ENCODE results near the gene TPD52L1. TPM values are rescaled to one million over a fixed set of nuclear protein-coding genes. Genes with fewer than 3 reads are reported as not detected.

Gene TPD52L1
- total and polyA plus RNA-seq, 2 of the 13 experiments (the other 11 are each of a cell fraction or from before 2014, with no cell fraction given), result 0.49 to 0.53 TPM

DNA sequence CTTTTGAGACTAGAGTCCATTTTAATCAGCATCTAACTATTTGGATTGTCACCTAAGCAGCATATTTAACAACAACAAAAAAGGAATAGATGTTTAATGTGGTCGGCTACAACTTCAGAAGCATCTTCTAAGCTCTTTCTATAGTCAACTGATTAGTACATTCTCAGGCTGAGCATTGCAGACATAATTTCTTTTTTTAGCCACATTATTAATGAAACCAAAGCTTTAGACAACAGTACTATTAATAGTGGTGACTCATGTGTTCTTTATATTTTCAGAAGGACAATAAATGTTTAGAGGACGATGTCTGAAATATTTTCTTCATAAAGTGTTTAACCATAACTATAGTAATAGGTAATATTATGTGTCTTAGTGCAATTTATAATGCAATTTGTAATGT lies 52.4 kb downstream of the TPD52L1 start:
- 9% methylated on average over 2 of the region's 2 CpGs for WGBS (ENCODE audit: low lambda C conversion rate)
- BruUV-seq (replicated peaks), result no TSS peak
- no peak overlapping the region for H3K27ac ChIP-seq (ENCODE audit: extremely low read length, insufficient read depth, low read length)
- H3K9me3 ChIP-seq (ENCODE audit: low read length), result no peaks in the 10 kb centered on the region
- no peak for FAIRE-seq
- H2AFZ ChIP-seq (ENCODE audit: low read length), result no peak overlapping the region
- H3K36me3 ChIP-seq (replicated peaks in 1 of 2; ENCODE audit: control insufficient read depth in 1 of 2, insufficient read depth in 2 of 2, low read length in 2 of 2), result no peaks in the 10 kb centered on the region
- H3K79me2 ChIP-seq (ENCODE audit: insufficient read depth, low read length), result no peaks in the 10 kb centered on the region
- TF ChIP-seq ZFP36L2 (CRISPR knock-in tag; IDR thresholded peaks at IDR 0.05), result no peak
- TF ChIP-seq, protein P1, sequence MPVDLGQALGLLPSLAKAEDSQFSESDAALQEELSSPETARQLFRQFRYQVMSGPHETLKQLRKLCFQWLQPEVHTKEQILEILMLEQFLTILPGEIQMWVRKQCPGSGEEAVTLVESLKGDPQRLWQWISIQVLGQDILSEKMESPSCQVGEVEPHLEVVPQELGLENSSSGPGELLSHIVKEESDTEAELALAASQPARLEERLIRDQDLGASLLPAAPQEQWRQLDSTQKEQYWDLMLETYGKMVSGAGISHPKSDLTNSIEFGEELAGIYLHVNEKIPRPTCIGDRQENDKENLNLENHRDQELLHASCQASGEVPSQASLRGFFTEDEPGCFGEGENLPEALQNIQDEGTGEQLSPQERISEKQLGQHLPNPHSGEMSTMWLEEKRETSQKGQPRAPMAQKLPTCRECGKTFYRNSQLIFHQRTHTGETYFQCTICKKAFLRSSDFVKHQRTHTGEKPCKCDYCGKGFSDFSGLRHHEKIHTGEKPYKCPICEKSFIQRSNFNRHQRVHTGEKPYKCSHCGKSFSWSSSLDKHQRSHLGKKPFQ (CRISPR knock-in tag; IDR thresholded peaks at IDR 0.05; ENCODE audit: insufficient replicate concordance), result no peak
- TF ChIP-seq ZNF546 (CRISPR knock-in tag; conservative IDR thresholded peaks at IDR 0.05), result no peak
- no peak for TF ChIP-seq HOXA3 (CRISPR knock-in tag; IDR thresholded peaks at IDR 0.05)
- TF ChIP-seq ZKSCAN8 (CRISPR knock-in tag; IDR thresholded peaks at IDR 0.05; ENCODE audit: borderline replicate concordance), result no peak
- no peak for TF ChIP-seq ARHGAP35 (CRISPR knock-in tag; IDR thresholded peaks at IDR 0.05; ENCODE audit: borderline replicate concordance)
- no peak for TF ChIP-seq FOXA1 (IDR thresholded peaks at IDR 0.05)
- no peak for TF ChIP-seq FOXA1 (CRISPR knock-in tag; IDR thresholded peaks at IDR 0.05)
- TF ChIP-seq GLI4 (CRISPR knock-in tag; IDR thresholded peaks at IDR 0.05; ENCODE audit: borderline replicate concordance), result no peak
- H4K20me1 ChIP-seq (ENCODE audit: insufficient read depth, low read length), result no peaks in the 10 kb centered on the region
- H3K4me3 ChIP-seq (replicated peaks in 1 of 3; ENCODE audit: insufficient read depth in 1 of 3, low read depth in 2 of 3, low read length in 3 of 3), result no peak overlapping the region
- no peaks in the 10 kb centered on the region for H3K4me1 ChIP-seq (ENCODE audit: insufficient read depth, low read length)
- ATAC-seq, result no peak
- in situ Hi-C loops (cut with HindIII; ENCODE audit: extremely low pct_ligation_motif_present, low pct_unique_long_range_greater_than_20kb), result no loop called here
- ChIA-PET POLR2A (no interaction called here), CTCF (ENCODE audit: low intra/inter-chr PET ratio, low total read pairs) (no interaction called here)
- H3K27me3 ChIP-seq (ENCODE audit: control insufficient read depth in 1 of 2, insufficient read depth in 2 of 2, low read length in 2 of 2), result no peaks in the 10 kb centered on the region
- H3K4me2 ChIP-seq (ENCODE audit: low read depth, low read length), result no peak overlapping the region
- intact Hi-C loops (cut with micrococcal nuclease; ENCODE audit: unreplicated experiment), result no loop called here
- no peak for DNase-seq (ENCODE audit: low spot score)
- no peak overlapping the region for H3K9ac ChIP-seq (ENCODE audit: insufficient read depth, low read depth, low read length)
